Neural crest cell (in vitro differentiated cells): Measurements from ENCODE around the gene LRRC23. TPM values are rescaled to one million over a fixed set of nuclear protein-coding genes. Genes with fewer than 3 reads are reported as not detected.
"Not testable (repeated sequence)": the region's sequence is repeated elsewhere in the genome, so short reads cannot be mapped to it uniquely, and the experiment has no call there.

ENCODE experiments used
- DNase-seq: peaks from one replicate; pipeline ENCODE4 v3.0.0; 2021; ENCODE audit warnings: low read depth, mixed read lengths, low spot score
- H3K27ac Mint-ChIP-seq: one replicate; pipeline ENCODE4 v1.8.0; 2021; ENCODE audit warnings: mild to moderate bottlenecking, mixed read lengths; ENCODE audit not compliant: unreplicated experiment
- H3K27me3 Mint-ChIP-seq: 2 replicates; pipeline ENCODE4 v1.8.0; 2021; ENCODE audit warnings: low read depth, mild to moderate bottlenecking, mixed read lengths
- H3K36me3 Mint-ChIP-seq: 2 replicates; pipeline ENCODE4 v1.8.0; 2021; ENCODE audit warnings: low read depth, mild to moderate bottlenecking, mixed read lengths
- H3K4me1 Mint-ChIP-seq: 2 replicates; pipeline ENCODE4 v1.8.0; 2021; ENCODE audit warnings: mixed read lengths
- H3K4me3 Mint-ChIP-seq: one replicate; pipeline ENCODE4 v1.8.0; 2021; ENCODE audit warnings: mild to moderate bottlenecking, mixed read lengths
- H3K9me3 Mint-ChIP-seq: 2 replicates; pipeline ENCODE4 v1.8.0; 2021; ENCODE audit warnings: mixed read lengths
- total RNA-seq: library from RNA; stranded (reverse); gene quantifications from 2 replicates; pipeline ENCODE4 v1.2.1, GENCODE V29; 2021
- TF ChIP-seq, protein P1 (sequence below): fragments of 200-600 bp; sonication (generic); conservative IDR thresholded peaks from 2 replicates; pipeline ENCODE4 v1.5.0; 2021; ENCODE audit warnings: antibody characterized with exemption, mild to moderate bottlenecking

Gene LRRC23
- total RNA-seq, 1 donor from 2014 or later: 4.8 TPM

DNA sequence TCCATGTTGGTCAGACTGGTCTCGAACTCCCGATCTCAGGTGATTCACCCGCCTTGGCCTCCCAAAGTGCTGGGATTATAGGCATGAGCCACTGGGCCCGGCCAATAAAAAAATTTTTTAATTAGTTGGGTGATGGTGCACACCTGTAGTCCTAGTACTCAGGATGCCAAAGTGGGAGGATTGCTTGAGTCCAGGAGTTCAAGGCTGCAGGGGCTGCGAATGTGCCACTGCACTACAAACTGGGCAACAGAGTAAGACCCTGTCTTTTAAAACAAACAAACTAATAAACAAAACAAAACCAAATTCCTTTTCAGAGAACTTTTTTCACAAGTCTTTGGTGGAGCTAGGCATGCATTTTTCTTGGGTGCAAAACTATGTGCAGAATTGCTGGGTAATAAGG is 21.4 kb upstream of the LRRC23 start:
- Mint-ChIP-seq H3K4me1 (peaks cover 9% of the 10 kb centered on the region), H3K27me3 (no peaks in the 10 kb centered on the region), H3K4me3 (no peak overlapping the region), H3K36me3 (peaks cover under 1% of the 10 kb centered on the region), H3K9me3 (no peaks in the 10 kb centered on the region), H3K27ac (no peak overlapping the region)
- TF ChIP-seq, protein P1, sequence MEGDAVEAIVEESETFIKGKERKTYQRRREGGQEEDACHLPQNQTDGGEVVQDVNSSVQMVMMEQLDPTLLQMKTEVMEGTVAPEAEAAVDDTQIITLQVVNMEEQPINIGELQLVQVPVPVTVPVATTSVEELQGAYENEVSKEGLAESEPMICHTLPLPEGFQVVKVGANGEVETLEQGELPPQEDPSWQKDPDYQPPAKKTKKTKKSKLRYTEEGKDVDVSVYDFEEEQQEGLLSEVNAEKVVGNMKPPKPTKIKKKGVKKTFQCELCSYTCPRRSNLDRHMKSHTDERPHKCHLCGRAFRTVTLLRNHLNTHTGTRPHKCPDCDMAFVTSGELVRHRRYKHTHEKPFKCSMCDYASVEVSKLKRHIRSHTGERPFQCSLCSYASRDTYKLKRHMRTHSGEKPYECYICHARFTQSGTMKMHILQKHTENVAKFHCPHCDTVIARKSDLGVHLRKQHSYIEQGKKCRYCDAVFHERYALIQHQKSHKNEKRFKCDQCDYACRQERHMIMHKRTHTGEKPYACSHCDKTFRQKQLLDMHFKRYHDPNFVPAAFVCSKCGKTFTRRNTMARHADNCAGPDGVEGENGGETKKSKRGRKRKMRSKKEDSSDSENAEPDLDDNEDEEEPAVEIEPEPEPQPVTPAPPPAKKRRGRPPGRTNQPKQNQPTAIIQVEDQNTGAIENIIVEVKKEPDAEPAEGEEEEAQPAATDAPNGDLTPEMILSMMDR: no peak
- no peak for DNase-seq

GRCh38 chr12:6883683-6884082 is 20.9 kb upstream of the LRRC23 start:
- Mint-ChIP-seq H3K27ac (no peak overlapping the region), H3K27me3 (no peaks in the 10 kb centered on the region), H3K9me3 (no peaks in the 10 kb centered on the region), H3K4me1 (peaks cover 12% of the 10 kb centered on the region), H3K4me3 (no peak overlapping the region), H3K36me3 (peaks cover 3% of the 10 kb centered on the region)
- no peak for DNase-seq
- TF ChIP-seq, protein P1: no peak

- TF ChIP-seq, protein P1: no peak
- no peak for DNase-seq
- Mint-ChIP-seq H3K9me3 (no peaks in the 10 kb centered on the region), H3K36me3 (peaks cover 3% of the 10 kb centered on the region), H3K27me3 (no peaks in the 10 kb centered on the region), H3K4me3 (no peak overlapping the region), H3K4me1 (peaks cover 12% of the 10 kb centered on the region), H3K27ac (no peak overlapping the region)
Measured at GRCh38 chr12:6884539-6884938, 20.1 kb upstream of the LRRC23 start.

- H3K4me3 Mint-ChIP-seq, H3K36me3 Mint-ChIP-seq, DNase-seq, H3K9me3 Mint-ChIP-seq, H3K27ac Mint-ChIP-seq, H3K27me3 Mint-ChIP-seq: not testable (repeated sequence)
- peaks cover 23% of the 10 kb centered on the region for H3K4me1 Mint-ChIP-seq
Measured at GRCh38 chr12:6886206-6886999, 18.2 kb upstream of the LRRC23 start.

DNA sequence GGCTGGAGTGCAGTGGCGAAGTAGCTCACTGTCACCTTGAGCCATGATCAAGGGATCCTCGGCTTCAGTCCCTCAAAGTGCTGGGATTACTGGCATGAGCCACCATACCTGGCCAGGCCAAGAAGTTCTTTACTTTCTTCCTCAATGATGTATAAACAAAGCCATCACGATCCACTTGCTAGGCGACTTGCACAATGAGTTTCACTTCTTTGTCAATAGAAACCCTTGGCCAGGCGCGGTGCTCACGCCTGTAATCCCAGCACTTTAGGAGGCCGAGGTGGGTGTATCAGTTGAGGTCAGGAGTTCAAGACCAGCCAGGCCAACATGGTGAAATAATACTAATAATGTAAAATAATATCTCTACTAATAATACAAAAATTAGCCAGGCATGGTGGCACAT is 17.2 kb upstream of the LRRC23 start:
- H3K4me1 Mint-ChIP-seq: peaks cover 29% of the 10 kb centered on the region
- no peak overlapping the region for H3K4me3 Mint-ChIP-seq
- no peaks in the 10 kb centered on the region for H3K27me3 Mint-ChIP-seq
- H3K36me3 Mint-ChIP-seq: peaks cover 5% of the 10 kb centered on the region
- TF ChIP-seq, protein P1: no peak
- H3K9me3 Mint-ChIP-seq: no peaks in the 10 kb centered on the region
- DNase-seq: no peak
- H3K27ac Mint-ChIP-seq: no peak overlapping the region

DNA sequence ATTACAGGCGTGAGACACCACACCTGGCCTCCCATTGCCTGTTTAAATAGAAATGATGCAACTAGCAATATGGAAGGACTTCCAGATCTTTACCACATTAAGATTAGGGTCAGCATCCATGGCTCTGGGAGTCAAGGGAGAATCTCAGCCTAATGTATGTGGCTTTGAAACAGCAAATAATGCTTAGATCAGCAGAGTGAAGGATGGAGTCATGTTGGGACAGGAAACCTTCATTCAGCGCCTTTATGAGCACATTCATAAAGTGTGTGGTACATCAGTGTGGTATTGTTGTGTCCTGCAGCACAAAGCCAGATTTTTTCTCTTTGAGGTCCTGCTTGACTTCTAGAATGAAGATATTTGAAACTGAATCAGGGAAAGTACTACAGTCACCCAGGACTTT is 16.3 kb upstream of the LRRC23 start:
- Mint-ChIP-seq H3K9me3 (no peaks in the 10 kb centered on the region), H3K27me3 (no peaks in the 10 kb centered on the region), H3K27ac (no peak overlapping the region), H3K36me3 (peaks cover 5% of the 10 kb centered on the region), H3K4me1 (peaks cover 32% of the 10 kb centered on the region), H3K4me3 (peak overlapping the region; percentile 16)
- TF ChIP-seq, protein P1: no peak
- DNase-seq: no peak

DNA sequence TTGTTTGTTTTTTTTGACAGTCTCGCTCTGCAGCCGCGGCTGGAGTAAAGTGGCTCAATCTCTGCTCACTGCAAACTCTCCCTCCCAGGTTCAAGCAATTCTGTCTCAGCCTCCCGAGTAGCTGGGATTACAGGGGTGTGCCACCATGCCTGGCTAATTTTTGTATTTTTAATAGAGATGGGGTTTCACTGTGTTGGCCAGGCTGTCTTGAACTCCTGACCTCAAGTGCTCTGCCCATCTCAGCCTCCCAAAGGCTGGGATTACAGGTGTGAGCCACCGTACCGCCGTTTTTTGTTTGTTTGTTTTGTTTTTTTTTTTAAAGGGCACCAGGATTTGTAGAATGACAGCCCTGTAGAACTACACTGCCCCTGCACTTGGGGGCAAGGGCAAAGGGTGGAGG is 15.8 kb upstream of the LRRC23 start:
- not testable (repeated sequence) for H3K27ac Mint-ChIP-seq, H3K36me3 Mint-ChIP-seq, H3K27me3 Mint-ChIP-seq, DNase-seq, H3K9me3 Mint-ChIP-seq, H3K4me3 Mint-ChIP-seq
- H3K4me1 Mint-ChIP-seq: peaks cover 32% of the 10 kb centered on the region

DNA sequence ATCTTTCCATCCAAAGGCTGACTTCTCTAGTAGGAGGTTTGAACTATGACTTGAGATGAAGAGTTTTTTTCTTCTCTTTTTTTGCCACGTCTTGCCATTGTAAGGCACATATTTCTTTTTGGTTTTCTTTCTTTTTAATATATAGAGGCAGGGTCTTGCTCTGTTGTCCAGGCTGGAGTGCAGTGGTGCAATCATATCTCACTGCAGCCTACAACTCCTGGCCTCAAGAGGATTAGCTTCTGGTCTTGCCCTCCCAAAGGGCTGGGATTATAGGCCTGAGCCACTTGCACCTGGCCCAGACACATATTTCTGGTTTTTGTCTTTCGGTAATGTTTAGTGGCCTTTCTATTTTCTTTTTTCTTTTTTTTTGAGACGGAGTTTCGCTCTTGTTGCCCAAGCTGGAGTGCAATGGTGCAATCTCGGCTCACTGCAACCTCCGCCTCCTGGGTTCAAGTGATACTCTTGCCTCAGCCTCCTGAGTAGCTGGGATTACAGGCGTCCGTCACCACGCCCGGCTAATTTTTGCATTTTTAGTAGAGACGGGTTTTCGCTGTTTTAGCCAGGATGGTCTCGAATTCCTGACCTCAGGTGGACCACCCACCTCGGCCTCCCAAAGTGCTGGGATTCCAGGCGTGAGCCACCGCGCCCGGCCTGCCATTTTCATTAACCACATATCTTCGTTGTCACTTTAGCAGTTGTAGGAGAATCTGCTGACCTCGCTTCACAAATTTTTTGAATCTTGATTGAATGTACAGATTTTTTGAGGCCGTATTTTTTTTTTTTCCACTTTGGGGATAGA is 14.6 kb upstream of the LRRC23 start:
- not testable (repeated sequence) for H3K36me3 Mint-ChIP-seq, DNase-seq, H3K9me3 Mint-ChIP-seq, H3K27me3 Mint-ChIP-seq
- Mint-ChIP-seq H3K4me1 (peaks cover 32% of the 10 kb centered on the region), H3K4me3 (peak overlapping the region; percentile 84), H3K27ac (peak overlapping the region; percentile 99)
